Keratinocyte (primary cell): ENCODE results near the gene SLC38A8.

Source experiments
- CTCF ChIP-seq, 3 experiments: IDR thresholded peaks in 1 of 3; conservative IDR thresholded peaks in 1 of 3; optimal IDR thresholded peaks in 1 of 3; 2 replicates in 2 of 3; 3 replicates in 1 of 3; pipeline versions ENCODE3 to v1.5.1; 2011; ENCODE audit warnings: low read length in 3 of 3, mild to moderate bottlenecking in 3 of 3, moderate library complexity in 2 of 3, control low read depth in 1 of 3, inconsistent platforms in 1 of 3; ENCODE audit not compliant: insufficient read depth in 2 of 3; ENCODE audit errors: extremely low read depth in 1 of 3
- EZH2 ChIP-seq: IDR thresholded peaks from one replicate; pipeline ENCODE4 v1.6.1; 2012; ENCODE audit warnings: inconsistent platforms, mild to moderate bottlenecking, low read length, moderate library complexity

- TF ChIP-seq CTCF (optimal IDR thresholded peaks at IDR 0.05 in 1 of 3, IDR thresholded peaks at IDR 0.05 in 1 of 3, conservative IDR thresholded peaks at IDR 0.05 in 1 of 3; ENCODE audit: extremely low read depth in 1 of 3, insufficient read depth in 2 of 3, low read length in 3 of 3) (no peak), EZH2 (no peak)
These were observed 50.0 kb downstream of the SLC38A8 start for GRCh38 chr16:83992624-83993023.
